HG02885 (cell line): ENCODE data around the gene GRIPAP1.

Experiments
- ATAC-seq: cut with Tn5 transposase; IDR thresholded peaks from one replicate; pipeline ENCODE4 v1.9.1; 2021; ENCODE audit warnings: mild to moderate bottlenecking; ENCODE audit not compliant: unreplicated experiment, poor library complexity

GRIPAP1 gene

GRCh38 chrX:48934581-48935300 is 67.3 kb downstream of the GRIPAP1 start:
- ATAC-seq, result no peak

GRCh38 chrX:48933757-48934156 is 68.3 kb downstream of the GRIPAP1 start:
- no peak for ATAC-seq

GRCh38 chrX:48927736-48928382 is 74.2 kb downstream of the GRIPAP1 start:
- ATAC-seq, result no peak

- ATAC-seq, result no peak
Measured at GRCh38 chrX:48927123-48927522, 74.9 kb downstream of the GRIPAP1 start.

GRCh38 chrX:48924270-48924669 is 77.8 kb downstream of the GRIPAP1 start:
- no peak for ATAC-seq

- ATAC-seq, result no peak
Measured at GRCh38 chrX:48923771-48924170, 78.3 kb downstream of the GRIPAP1 start.
